Adrenal gland (tissue), 5 donors: Measurements from ENCODE around the gene ZNF148.

Experiments used
- CTCF ChIP-seq, 6 experiments: fragments of 450-650 bp in 4 of 6; fragments of 200-600 bp in 2 of 6; sonication (generic) in 1 of 6; IDR thresholded peaks; 1 replicate in 5 of 6; 2 replicates in 1 of 6; pipeline versions ENCODE4 v1.5.1 to v1.8.0; 2016 to 2021; ENCODE audit warnings: antibody characterized with exemption in 6 of 6, mild to moderate bottlenecking in 2 of 6, moderate library complexity in 1 of 6
- POLR2A ChIP-seq, 2 donors: fragments of 450-650 bp; IDR thresholded peaks; one replicate each; pipeline ENCODE4 v1.6.1; 2017; ENCODE audit warnings: antibody characterized with exemption in 2 of 2, mild to moderate bottlenecking in 2 of 2, moderate library complexity in 1 of 2
- donor health status: DM: no; HTN: no; CAD: no.

- TF ChIP-seq CTCF (IDR thresholded peaks at IDR 0.05): no peak
- no peak for TF ChIP-seq POLR2A (IDR thresholded peaks at IDR 0.05)
Measured at GRCh38 chr3:125325746-125326145, 49.4 kb downstream of the ZNF148 start.
